Adrenal gland (tissue), 5 donors: ENCODE measurements around the gene PNLDC1.

Experiments used
- CTCF ChIP-seq, 6 experiments: fragments of 450-650 bp in 4 of 6; fragments of 200-600 bp in 2 of 6; sonication (generic) in 1 of 6; IDR thresholded peaks; 1 replicate in 5 of 6; 2 replicates in 1 of 6; pipeline versions ENCODE4 v1.5.1 to v1.8.0; 2016 to 2021; ENCODE audit warnings: antibody characterized with exemption in 6 of 6, mild to moderate bottlenecking in 2 of 6, moderate library complexity in 1 of 6
- POLR2A ChIP-seq, 2 donors: fragments of 450-650 bp; IDR thresholded peaks; one replicate each; pipeline ENCODE4 v1.6.1; 2017; ENCODE audit warnings: antibody characterized with exemption in 2 of 2, mild to moderate bottlenecking in 2 of 2, moderate library complexity in 1 of 2
- donor health status: DM: no; HTN: no; CAD: no.

- TF ChIP-seq CTCF (IDR thresholded peaks at IDR 0.05) (no peak), POLR2A (IDR thresholded peaks at IDR 0.05) (no peak)
These were observed 38.8 kb upstream of the PNLDC1 start for GRCh38 chr6:159761129-159761872.
